OCI-LY7 (cell line): ENCODE measurements around the gene MAP2K7.

Source experiments
- EZH2phosphoT487 ChIP-seq: fragments of 200-600 bp; sonication (generic); IDR thresholded peaks from 2 replicates; pipeline ENCODE4 v1.6.1; 2018; ENCODE audit warnings: low read depth, borderline replicate concordance, mild to moderate bottlenecking, mixed run types, antibody characterized with exemption, low read length, moderate library complexity, mixed read lengths
- TF ChIP-seq, protein P1 (sequence below): fragments of 200-600 bp; sonication (generic); conservative IDR thresholded peaks from 2 replicates; pipeline ENCODE4 v1.5.1; 2014; ENCODE audit warnings: mild to moderate bottlenecking, antibody characterized with exemption, low read length, moderate library complexity, mixed read lengths

DNA sequence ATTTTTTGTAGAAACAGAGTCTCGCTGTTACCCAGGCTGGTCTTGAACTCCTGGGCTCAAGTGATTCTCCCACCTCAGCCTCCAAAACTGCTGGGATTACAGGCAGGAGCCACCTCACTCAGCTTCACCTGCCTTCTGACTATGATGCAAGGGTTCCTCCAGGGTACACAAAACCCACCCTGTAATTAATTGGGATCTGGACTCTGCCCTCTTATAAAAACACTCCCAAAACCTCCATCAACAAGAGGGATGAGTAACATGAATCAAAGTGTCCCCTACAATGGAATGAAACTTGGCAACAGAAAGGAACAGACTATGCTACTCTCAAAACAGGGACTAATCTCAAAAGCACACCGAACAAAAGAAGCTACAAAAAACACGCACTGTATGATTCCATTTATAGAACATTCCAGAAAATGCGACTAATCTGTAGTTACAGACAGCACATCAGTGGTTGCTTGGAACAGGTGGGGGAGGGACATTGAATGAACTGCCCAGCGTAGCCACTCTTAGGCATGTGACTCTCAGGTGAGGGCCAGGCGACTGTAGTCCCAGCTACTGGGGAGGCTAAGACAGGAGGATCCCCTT, 26.3 kb upstream of the MAP2K7 start:
- no peak for TF ChIP-seq EZH2phosphoT487
- TF ChIP-seq, protein P1, sequence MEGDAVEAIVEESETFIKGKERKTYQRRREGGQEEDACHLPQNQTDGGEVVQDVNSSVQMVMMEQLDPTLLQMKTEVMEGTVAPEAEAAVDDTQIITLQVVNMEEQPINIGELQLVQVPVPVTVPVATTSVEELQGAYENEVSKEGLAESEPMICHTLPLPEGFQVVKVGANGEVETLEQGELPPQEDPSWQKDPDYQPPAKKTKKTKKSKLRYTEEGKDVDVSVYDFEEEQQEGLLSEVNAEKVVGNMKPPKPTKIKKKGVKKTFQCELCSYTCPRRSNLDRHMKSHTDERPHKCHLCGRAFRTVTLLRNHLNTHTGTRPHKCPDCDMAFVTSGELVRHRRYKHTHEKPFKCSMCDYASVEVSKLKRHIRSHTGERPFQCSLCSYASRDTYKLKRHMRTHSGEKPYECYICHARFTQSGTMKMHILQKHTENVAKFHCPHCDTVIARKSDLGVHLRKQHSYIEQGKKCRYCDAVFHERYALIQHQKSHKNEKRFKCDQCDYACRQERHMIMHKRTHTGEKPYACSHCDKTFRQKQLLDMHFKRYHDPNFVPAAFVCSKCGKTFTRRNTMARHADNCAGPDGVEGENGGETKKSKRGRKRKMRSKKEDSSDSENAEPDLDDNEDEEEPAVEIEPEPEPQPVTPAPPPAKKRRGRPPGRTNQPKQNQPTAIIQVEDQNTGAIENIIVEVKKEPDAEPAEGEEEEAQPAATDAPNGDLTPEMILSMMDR, result no peak
